Right renal cortex interstitium (tissue), 3 donors: ENCODE measurements around the gene SLC22A1. TPM values are rescaled to one million over a fixed set of nuclear protein-coding genes. Genes with fewer than 3 reads are reported as not detected.
"Not testable (repeated sequence)": the region's sequence is repeated elsewhere in the genome, so short reads cannot be mapped to it uniquely, and the experiment has no call there.

ENCODE experiments used
- DNase-seq, 3 donors: peaks; one replicate each; pipeline ENCODE4 v3.0.0-alpha.2; 2013; ENCODE audit warnings: low read depth in 3 of 3, low spot score in 2 of 3
- polyA plus RNA-seq, 3 donors: library from polyadenylated mRNA; unstranded; fragments of 120-200 nt; gene quantifications; one replicate each; pipeline ENCODE4 v1.2.1, GENCODE V29; 2013; ENCODE audit not compliant: insufficient read length in 3 of 3

SLC22A1 gene
- polyA plus RNA-seq, result 1 to 10 TPM in 1 of 3 donors, under 1 TPM in 2; 0.32 to 1.3 (median 0.35) TPM

- DNase-seq, result no peak
Observed at GRCh38 chr6:160121558-160121957, at the start of gene SLC22A1. TSS of gene SLC22A1 (plus strand) at chr6:160121815. CDS start at chr6:160121936, 121 bp downstream.

GRCh38 chr6:160073272-160073671 lies 48.3 kb upstream of the SLC22A1 start:
- DNase-seq, result no peak

GRCh38 chr6:160076009-160076408 lies 45.6 kb upstream of the SLC22A1 start:
- no peak for DNase-seq

GRCh38 chr6:160077024-160077423 lies 44.6 kb upstream of the SLC22A1 start:
- no peak for DNase-seq

- no peak for DNase-seq
Observed at GRCh38 chr6:160077526-160077925, 44.1 kb upstream of the SLC22A1 start.

GRCh38 chr6:160078883-160079685 lies 42.5 kb upstream of the SLC22A1 start:
- DNase-seq, result no peak

GRCh38 chr6:160079686-160080043 lies 42.0 kb upstream of the SLC22A1 start:
- no peak for DNase-seq

- DNase-seq, result no peak
Observed at GRCh38 chr6:160080097-160080496, 41.5 kb upstream of the SLC22A1 start.

GRCh38 chr6:160081398-160081797 lies 40.2 kb upstream of the SLC22A1 start:
- DNase-seq, result no peak

- DNase-seq, result no peak
Observed at GRCh38 chr6:160082627-160083026, 39.0 kb upstream of the SLC22A1 start.

GRCh38 chr6:160084198-160084776 lies 37.3 kb upstream of the SLC22A1 start:
- DNase-seq, result no peak

- DNase-seq, result no peak
Observed at GRCh38 chr6:160085226-160085625, 36.4 kb upstream of the SLC22A1 start.

- no peak for DNase-seq
Observed at GRCh38 chr6:160085713-160086505, 35.7 kb upstream of the SLC22A1 start.

GRCh38 chr6:160086754-160087153 lies 34.9 kb upstream of the SLC22A1 start:
- no peak for DNase-seq

- DNase-seq, result peak; percentile 3 to 21 (median 7)
Observed at GRCh38 chr6:160088069-160088783, 33.4 kb upstream of the SLC22A1 start.

GRCh38 chr6:160088784-160089533 lies 32.7 kb upstream of the SLC22A1 start:
- no peak for DNase-seq

- no peak for DNase-seq
Observed at GRCh38 chr6:160089534-160089897, 32.1 kb upstream of the SLC22A1 start.

GRCh38 chr6:160090442-160091239 lies 31.0 kb upstream of the SLC22A1 start:
- not testable (repeated sequence) for DNase-seq

GRCh38 chr6:160092176-160092575 lies 29.4 kb upstream of the SLC22A1 start:
- not testable (repeated sequence) for DNase-seq
